ENCODE measurements around the gene ARHGEF28.

ARHGEF28 gene

DNA sequence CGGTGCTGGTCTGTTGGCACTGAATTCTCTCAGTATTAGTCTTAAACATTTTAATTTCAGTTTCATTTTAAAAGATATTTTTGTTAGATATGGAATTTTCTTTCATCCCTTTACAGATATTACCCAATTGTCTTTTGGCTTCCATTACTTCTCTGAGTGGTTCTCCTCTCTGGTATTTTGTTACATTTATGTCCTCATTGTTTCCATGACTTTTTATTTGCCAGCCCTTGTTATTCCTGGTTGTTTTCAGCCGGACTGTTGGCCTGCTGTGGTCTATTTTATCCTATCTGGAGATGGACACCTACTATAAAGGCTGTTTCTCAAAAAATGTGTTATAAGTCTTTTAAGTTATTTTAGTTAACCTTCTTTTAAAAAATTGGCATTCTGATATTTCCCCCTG is 117.2 kb downstream of the ARHGEF28 start:
- no peak for DNase-seq

DNA sequence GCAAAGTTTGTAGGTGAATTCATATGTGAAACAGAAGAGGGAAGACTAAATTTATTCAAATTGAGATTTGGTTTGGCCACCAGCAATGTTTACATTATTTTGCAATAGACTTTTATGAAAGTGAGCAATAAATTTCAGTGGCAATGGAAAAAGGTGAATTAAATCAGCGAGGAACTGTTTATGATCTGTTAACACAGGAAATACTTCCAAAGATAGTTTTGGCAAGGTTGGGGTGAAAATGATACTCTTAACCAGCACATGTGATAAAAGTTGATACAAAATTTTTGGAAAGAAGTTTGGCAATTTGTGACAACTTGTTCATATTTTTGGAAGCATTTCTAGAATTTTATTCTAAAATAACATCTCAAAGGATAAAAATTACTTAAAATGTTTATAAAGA is 119.8 kb downstream of the ARHGEF28 start:
- DNase-seq, result no peak

DNA sequence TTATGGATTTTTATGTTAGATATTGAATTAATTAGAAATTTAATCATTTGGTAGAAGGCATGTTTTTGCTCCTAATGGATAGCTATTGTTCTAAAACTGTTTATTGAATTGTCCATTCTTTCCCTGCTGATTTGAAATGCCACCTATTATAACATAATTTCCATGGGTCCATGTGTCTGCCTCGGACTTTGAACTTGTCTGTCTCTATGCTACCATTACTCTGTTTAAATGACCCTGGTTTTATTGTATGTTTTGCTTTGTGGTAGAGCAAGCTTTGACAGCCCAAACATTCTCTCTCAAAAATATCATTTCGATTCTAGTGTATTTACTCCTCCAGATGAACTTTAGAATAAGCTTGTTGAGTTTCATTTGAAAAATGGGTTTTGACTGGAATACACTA is 120.6 kb downstream of the ARHGEF28 start:
- DNase-seq, result no peak

DNA sequence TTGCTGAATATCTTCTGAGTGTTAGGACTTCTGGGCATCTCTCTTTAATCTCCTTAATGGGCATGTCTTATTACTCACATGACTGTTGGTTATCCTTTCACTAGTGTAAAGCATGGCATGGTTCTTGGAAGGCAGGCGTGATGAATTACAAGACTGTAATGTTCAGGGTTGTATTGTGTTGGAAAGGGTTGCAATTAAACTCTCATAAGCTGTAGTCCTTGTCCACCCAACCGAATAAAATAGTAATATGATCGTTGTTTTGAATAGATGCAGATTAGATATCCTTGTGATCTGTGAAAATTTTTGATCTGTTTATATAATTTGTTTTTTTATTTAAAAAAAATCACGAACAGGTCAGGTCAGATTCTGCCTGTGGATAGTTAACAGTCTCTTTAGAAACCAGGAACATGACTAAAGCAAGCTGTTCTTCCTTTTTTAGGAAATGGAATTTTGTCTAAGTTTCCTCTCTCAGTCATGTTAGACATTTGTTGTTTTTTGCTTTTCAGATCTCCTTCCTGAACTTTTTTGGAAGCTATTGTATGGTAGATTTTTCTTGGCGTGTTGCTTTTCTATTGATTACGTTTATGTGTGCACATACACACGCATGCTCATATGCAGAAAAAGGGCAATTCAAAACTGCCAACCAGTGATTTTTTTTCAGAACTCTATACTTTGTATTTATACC is 121.8 kb downstream of the ARHGEF28 start:
- no peak for DNase-seq

DNA sequence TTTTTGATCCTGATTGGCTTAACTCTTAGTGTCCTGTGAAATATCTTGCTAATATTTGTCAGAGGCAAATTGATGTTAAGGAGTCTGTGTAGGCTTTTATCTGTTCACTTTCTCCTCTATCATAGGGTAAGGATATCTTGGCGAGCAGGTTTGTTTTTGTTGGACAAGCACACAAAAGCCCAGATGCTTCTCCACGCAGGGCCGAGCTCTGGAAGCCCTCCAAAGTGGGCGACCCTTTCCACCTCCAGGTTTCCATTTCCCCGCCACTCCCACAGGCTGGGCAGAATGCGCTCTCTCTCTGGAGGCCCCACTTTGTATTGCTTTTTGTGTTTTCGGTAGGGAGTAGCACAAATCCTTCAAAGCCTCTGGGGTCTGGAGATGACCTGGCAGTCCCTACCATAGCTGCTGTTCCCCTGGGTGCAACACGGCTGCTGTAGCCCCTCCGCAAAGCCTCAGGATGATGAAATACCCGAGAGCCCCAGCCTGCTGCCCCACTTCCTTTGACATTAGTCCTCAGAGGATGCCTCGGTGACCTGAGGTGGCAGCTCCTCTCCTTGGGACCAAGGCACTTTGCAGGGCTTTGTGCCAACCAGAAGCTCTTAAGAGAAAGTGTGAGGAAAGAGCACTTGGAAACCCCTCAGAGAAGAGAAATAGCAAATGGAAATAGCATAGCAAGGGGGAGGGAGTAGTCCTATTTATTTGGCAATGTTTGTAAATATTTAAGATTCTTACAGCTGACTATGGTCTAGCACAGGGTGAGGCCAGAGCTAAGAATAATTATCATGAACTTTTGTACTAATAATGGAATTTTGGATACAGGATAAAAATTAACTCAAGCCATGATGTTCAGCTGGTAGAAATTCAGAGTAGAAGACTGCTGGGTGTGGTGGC is 122.8 kb downstream of the ARHGEF28 start:
- DNase-seq, result no peak

DNA sequence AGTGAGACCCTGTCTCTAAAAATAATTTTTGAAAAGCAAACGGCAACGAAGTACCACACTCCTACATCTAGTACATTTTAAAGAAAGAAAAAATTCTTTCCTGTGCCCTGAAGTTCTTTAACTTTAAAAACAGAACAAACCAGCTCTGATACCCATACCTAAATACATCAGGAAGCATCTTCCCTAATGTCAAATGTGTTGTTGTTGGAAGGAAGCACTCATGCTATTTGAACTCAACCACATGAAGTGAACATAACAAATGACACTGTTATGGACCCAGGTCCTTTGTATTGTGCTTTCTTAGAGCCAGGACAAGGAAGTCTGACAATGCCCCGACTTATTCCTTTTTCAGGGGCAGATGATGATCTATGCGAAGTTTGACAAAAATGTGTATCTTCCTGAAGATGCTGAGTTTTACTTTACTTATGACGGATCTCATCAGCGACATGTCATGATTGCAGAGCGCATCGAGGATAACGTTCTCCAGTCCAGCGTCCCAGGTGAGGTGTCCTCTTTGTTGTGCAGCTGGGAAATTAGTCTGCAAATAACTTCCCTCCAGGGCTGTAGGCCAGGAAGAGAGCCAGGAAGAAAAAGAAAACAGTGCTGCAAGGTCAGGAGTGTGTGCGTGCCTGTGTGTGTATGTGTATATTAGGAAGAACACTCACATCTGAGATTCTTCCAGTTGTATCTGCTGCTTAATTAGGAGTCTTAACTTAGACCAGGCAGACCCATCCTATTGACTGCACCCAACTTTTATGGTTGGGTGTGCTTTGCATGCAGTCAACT is 123.7 kb downstream of the ARHGEF28 start:
- DNase-seq, result no peak

DNA sequence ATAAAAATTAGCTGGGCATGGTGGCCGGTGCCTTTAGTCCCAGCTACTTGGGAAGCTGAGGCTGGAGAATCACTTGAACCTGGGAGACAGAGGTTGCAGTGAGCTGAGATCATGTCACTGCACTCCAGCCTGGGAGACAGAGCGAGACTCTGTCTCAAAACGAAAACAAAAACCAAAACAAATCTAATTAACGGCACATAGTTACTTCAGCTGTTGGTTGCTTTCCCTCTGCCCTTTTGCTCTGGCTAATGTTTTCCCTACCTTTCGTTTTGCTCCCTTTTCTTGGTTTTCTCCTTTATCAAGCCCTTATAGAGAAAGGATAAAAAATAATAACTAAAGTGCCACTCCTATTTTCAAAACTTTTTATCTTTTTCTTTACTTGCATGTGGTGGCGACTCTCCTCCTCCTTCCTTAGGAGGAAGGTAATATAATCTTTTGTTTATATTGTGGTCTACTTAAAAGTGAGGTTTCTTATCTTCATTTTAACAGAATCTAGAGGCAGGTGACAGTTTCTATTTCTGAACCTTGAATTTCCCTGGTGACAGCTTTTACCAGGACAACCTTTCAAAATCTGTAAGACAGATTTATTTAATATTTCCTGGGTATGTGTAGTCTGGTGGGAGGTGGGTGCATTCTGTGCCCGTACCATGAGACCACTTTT is 125.4 kb downstream of the ARHGEF28 start:
- peak; percentile 1 for DNase-seq

DNA sequence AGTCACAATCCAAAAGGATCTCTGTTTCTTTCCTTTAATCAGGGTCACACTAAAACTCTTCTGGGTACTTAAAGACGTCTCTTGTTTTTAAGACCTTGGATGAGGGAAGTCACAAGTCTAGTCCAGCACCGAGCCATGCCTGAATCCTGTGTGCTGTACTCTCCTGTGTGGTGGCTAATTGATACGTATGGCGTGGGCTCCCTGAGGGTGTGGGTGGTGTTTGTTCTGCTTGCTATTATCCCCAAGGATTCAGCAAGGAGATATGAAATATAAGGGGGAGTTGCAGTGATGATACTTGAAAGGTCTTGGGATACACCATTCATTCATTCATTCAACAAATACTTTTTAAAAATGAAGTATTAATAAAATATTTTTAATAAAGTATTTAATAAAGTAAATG is 128.3 kb downstream of the ARHGEF28 start:
- no peak for DNase-seq

DNA sequence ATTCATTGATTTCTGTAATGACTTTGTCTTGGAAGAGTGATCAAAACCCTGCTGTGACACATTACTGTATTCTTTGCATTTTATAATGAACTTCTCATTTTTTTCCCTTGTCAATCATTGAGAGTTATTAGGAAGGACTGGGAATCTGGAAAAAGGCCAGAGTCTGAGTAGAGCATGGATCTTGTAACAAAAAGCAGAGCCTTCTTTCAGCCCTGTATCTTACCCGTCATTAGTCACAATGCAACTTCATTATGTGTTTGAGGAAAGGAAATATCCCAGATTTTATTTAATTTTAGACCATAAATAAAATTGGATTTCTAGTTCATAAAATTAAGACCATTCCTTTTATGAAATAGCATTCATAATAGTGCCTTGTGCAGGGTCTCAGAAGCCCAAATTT is 131.4 kb downstream of the ARHGEF28 start:
- no peak for DNase-seq

DNA sequence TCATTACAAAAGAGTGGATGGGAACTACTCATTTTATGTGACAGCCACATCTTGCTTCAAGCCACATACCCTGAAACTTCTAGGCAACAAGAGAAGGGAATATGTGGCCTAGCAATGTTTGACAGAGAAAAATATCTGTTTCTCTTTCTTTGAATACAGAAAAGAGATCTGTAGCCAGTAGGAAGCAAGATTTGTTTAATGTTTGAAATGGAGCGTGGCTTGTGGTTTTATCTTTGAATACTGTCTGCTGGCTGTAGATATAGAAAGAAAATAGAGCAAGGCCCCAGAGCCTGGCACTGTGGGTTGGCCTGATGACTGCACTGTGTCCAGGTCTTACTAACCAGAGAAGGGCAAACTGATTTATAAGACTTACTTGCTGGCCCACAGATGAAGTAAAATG is 133.8 kb downstream of the ARHGEF28 start:
- DNase-seq, result no peak

DNA sequence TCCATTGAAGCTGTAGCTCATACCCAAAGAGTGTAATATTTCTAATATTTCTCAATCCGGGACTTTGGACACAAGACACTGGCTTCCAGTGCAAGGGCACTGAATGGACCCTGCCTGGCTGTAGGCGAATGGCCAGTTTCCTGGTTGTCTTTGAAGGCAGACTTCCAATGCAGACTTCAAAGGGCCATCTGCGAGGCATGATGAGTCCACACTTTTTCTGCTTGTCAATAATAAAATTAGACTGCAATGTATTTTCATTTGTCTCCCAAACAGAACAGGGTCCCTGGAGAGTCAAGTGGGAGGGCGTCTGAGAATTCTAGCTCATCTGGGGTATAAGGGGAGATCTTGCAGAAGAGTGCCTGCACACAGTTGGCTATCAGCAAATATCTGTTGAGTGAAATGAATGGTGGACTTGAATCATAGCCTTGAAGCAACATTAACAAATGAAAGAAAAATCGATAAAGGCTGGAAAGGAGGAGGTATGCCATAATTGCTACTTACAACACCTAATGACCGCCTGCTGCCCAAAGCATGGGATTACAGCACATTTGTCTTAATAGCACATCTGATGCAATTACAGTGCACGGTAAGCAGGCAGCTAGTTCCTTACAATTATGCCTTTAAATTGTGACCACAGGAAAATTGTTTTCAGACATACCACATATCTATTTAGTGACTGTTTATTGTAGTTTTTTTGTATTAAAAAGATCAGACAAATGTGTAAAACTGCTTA is 137.5 kb downstream of the ARHGEF28 start:
- DNase-seq, result no peak

DNA sequence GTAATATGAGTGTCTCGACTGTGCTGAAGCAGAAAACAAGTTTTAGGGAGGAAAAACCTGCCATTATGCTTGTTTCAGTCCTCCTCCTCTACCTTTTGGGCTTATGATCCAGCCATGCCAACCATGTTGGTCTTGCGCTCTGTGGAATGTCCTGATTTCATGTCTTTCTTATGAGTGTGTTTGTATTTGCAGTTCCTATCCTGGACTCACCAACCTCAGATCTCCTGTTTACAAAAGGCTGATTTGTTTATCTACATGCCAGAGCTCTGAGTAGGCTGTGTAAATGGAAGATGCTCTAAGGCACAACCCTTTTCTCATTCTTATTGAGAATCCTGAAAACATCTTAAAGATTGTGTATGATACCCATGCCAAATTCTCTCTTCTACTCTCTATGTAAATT is 138.6 kb downstream of the ARHGEF28 start:
- DNase-seq, result no peak

DNA sequence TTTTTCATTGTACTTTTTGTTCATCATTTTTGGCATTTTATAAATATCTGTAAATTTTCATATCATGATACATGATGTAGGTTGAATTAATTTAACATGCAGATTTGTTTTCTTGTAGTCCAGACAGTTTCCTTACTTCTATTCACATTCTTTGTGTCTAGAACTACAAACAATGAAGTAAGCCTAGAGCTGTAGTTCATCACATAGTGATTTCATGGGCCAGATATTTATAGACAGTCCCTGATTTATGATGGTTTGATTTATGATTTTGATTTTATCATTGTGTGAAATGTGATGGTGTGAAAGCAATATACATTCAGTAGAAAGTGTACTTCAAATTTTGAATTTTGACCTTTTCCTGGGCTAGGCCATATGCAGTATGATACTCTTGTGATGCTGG is 139.0 kb downstream of the ARHGEF28 start:
- DNase-seq, result no peak

DNA sequence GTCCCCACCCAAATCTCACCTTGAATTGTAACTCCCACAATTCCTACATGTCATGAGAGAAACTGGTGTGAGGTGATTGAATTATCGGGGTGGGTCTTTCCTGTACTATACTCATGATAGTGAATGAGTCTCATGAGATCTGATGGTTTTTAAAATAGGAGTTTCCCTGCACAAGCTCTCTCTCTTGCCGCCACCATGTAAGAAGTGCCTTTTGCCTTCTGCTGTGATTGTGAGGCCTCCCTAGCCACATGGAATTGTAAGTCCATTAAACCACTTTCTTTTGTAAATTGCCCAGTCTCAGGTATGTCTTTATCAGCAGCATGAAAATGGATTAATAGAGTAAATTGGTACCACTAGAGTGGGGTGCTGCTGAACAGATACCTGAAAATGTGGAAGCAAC is 140.9 kb downstream of the ARHGEF28 start:
- DNase-seq, result no peak

DNA sequence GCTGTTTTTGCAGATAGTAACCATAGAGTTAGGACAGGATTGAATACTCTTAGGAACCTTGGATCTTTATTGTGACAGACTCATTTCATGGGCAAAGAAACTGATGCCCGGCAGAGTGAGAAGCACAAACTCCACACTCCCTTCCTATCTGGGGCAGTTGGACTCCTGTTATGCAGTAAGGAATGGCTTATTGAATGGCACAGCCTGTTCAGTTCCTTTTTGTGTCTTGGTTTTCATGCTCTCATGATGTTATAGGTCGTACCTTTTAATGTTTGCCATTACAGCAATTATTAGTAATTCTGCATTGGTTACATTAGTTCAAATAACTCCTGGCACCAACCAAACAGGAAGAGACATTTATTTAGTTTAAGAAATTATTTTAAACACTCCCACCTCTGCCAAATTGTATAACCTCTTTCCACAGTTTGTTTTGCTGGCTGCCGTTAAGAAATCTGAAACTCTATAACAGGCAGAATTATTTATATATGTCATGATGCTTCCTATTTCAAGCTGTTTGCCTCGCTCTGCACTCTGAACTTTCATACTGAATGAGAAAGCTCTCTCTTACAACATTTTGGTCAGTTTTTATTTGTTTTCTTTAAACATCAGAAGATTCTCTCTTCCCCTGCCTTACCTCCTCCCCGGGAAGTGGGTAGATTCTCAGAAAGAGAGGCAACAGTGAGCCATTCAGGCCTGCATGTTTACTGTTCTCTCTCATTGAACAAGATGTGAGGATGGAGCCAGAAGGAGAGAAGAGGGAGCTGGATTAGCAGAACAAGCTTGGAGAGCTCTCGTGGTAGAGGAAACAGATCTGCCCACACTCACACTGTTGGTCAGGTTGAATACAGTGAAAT is 144.4 kb downstream of the ARHGEF28 start:
- DNase-seq, result no peak

DNA sequence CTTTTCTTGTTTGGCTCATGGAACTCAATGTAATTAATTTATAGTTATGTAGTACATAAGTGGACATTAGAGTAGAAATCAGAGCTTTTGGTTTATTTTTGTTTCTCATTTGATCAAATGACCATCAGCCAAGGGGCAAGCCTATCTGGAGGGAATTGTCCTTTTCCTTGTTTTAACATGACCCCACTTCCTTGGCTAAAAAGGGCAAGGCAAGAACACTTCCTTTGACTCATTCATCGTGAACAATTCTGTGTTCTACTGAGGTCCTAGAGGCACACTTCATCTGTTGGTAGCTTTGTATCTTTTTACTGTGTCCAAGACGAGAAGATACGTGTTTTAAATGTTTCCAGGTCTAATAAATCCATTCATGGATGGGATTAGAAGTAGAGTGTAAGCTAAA is 148.9 kb downstream of the ARHGEF28 start:
- DNase-seq, result no peak

DNA sequence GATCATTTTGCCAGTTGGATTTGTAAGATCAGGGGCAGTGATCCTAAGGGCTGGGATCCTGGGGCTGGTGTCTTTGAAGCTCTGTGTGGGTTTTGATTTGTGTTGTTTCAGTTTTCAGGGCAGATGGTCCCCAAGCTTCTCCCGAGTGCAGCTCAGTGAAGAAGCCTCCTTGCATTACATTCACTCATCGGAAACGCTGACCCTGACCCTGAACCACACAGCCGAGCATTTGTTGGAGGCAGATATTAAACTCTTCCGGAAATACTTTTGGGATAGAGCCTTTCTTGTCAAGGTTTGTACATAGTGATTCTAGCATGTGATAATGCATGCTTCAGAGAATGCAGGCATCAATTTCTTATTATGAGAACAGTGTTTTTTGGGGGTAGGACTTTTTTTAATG is 150.4 kb downstream of the ARHGEF28 start:
- DNase-seq, result no peak

DNA sequence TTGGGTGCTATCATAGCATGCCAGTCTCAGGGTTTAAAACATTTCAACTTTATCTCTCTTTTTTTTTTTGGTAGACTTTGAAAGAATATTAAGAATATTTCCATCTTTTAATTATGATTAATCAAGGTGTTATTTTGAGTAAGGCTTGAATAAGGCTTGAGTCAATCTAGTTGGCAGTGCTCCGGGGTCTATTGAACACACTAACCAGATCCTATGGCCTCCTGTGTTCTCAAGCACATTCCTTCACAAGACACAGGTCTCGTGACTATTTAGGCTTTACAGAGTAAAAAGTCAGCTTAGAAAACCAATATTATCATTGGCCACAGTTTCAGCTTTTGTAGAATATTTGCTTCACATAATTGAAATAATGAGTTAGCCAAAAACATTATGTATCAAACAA is 151.2 kb downstream of the ARHGEF28 start:
- no peak for DNase-seq

DNA sequence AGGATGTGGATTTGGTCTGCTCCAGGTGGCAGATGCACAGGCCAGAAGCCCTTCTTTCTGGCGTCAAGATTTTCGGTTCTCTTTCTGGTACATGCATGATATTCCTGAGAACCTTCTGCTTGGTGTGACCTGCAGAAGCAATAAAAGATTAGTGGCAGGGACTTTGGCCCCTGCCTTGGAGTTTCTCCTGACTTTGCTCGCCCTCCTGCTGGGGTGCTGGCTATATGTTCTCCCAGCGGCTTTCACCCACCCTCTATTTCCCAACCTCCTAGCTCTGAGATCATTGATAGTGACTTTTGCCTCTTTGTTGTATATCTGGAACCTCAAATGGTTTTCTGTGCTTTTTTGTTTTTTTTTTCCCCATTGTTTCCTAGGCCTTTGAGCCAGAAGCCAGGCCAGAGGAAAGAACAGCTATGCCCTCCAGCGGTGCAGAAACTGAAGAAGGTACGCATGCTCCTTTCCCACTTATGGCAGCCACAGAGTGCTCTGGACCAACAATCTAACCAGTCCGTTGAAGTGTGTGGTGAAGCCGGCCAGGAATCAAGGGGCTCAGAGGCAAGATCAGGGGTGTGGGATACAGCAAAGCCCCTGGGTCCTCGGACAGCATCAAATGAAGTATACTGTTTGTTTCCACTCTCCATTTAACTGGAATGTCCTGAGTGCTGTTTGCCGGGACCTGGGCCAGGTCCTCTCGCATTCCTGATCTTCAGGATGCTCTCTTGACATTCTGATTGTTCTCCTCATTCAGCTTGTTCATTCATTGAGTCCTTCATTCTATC is 154.5 kb downstream of the ARHGEF28 start:
- no peak for DNase-seq

DNA sequence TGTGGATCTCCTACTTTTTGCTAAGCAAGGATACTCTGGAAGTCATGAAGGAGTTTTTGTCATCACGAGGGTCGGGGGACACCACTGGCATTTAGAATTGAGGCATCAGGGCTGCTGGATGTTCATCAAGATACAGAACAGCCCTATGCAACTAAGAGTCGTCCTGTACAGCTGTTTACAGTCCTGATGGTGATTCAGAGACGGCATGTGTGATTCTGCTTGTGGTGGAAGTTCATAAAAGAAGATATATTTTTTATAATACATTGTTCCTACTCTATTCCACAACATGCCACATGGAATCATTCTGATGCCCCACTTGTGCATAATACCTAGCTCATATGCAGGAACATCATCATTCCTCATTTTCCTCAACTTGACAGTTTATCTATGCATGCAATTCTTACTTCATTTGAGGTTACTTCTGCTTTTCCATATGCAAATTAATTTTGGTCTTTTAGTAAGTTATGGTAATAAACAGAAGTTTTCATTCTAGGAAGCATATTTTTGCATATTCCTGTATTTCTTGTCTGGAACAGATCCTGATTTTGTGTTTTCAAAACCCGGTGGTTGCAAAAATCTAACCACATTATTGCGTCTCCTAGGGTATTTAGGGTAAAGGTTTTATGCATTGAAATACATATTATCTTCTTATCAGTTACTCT is 155.2 kb downstream of the ARHGEF28 start:
- no peak for DNase-seq

All from activated CD4-positive, alpha-beta T cell treated with anti-CD3 and anti-CD28 coated beads, Interleukin-2, Interleukin-6, amounts not matched to agents 100 ng/mL and 50 ng/mL, durations not matched to agents 16 hours and 8 hours (primary cell).